K562 (cell line): Measurements from ENCODE around the gene TRIOBP. TPM values are rescaled to one million over a fixed set of nuclear protein-coding genes. Genes with fewer than 3 reads are reported as not detected.

ENCODE experiments used
- ATAC-seq: fragments of 200-7000 bp; cut with Tn5 transposase; 3 replicates; pipeline ENCODE4 v1.9.1; 2020; ENCODE audit warnings: moderate library complexity
- BruUV-seq: library from RNA; stranded (reverse); fragments of 400-500 nt; replicated peaks from 2 replicates; lab custom pipeline; 2021; lab: Mats Ljungman, UMichigan
- CTCF ChIA-PET: fragments of 300-600 bp; formaldehyde crosslinking; extraction: SDS; loops from one replicate; lab custom pipeline; 2021; ENCODE audit warnings: low intra/inter-chr PET ratio; lab: Yijun Ruan, JAX
- POLR2A ChIA-PET: fragments of 300-600, 350-650 bp; sonication (Branson Sonifier 250); formaldehyde crosslinking; extraction: SDS; loops from one replicate; lab custom pipeline; 2021; ENCODE audit warnings: antibody characterized with exemption, inconsistent platforms; lab: Yijun Ruan, JAX
- DNase-seq, 4 experiments: peaks; one replicate each; pipeline versions ENCODE4 v3.0.0 to v3.0.0-alpha.2; 2011 to 2018; ENCODE audit warnings: low spot score in 3 of 4, mixed read lengths in 3 of 4; ENCODE audit errors: extremely low read depth in 1 of 4
- FAIRE-seq: peaks from 2 replicates; lab custom pipeline; 2011; peaks lifted over from hg19 to GRCh38; lab: Jason Lieb, UNC
- H2AFZ ChIP-seq: 2 replicates; pipeline ENCODE4 v1.6.0; 2011; ENCODE audit warnings: low read depth, low read length, control low read depth, inconsistent platforms
- H3K27ac ChIP-seq: fragments of 200-600 bp; 3 replicates; pipeline ENCODE4 v1.8.0; 2011; ENCODE audit warnings: low read depth, mild to moderate bottlenecking, control low read depth, inconsistent platforms, low read length, moderate library complexity, mixed read lengths; ENCODE audit errors: extremely low read depth
- H3K27me3 ChIP-seq, 2 experiments: fragments of 300-600 bp in 1 of 2; 2 replicates in 1 of 2; 3 replicates in 1 of 2; pipeline versions ENCODE4 v1.6.0 to v1.8.0; 2011; ENCODE audit warnings: inconsistent platforms in 2 of 2, low read length in 2 of 2, mild to moderate bottlenecking in 1 of 2, mixed read lengths in 1 of 2, moderate library complexity in 1 of 2; ENCODE audit not compliant: control insufficient read depth in 2 of 2, insufficient read depth in 2 of 2
- H3K36me3 ChIP-seq: fragments of 300-600 bp; 3 replicates; pipeline ENCODE4 v1.8.0; 2011; ENCODE audit warnings: mild to moderate bottlenecking, low read length, inconsistent platforms; ENCODE audit not compliant: control insufficient read depth, insufficient read depth
- H3K4me1 ChIP-seq, 2 experiments: fragments of 200-600 bp in 1 of 2; replicated peaks in 1 of 2; 2 replicates in 1 of 2; 3 replicates in 1 of 2; pipeline versions ENCODE4 v1.5.1 to v1.8.0; 2011; ENCODE audit warnings: inconsistent platforms in 2 of 2, low read length in 2 of 2, mild to moderate bottlenecking in 1 of 2, mixed read lengths in 1 of 2, moderate library complexity in 1 of 2; ENCODE audit not compliant: control insufficient read depth in 2 of 2, insufficient read depth in 2 of 2
- H3K4me2 ChIP-seq: 2 replicates; pipeline ENCODE4 v1.6.1; 2011; ENCODE audit warnings: low read length, control low read depth, inconsistent platforms, mixed read lengths; ENCODE audit not compliant: insufficient read depth
- H3K4me3 ChIP-seq: fragments of 200-600 bp; sonication (generic), shearing (Covaris generic); 2 replicates; pipeline ENCODE4 v1.5.1; 2016; ENCODE audit warnings: control low read depth, inconsistent platforms
- H3K79me2 ChIP-seq: fragments of 200-600 bp; 3 replicates; pipeline ENCODE4 v1.8.0; 2011; ENCODE audit warnings: low read length, inconsistent platforms; ENCODE audit not compliant: control insufficient read depth, insufficient read depth
- H3K9ac ChIP-seq, 2 experiments: 2 replicates each; pipeline versions ENCODE4 v1.6.0 to v1.6.1; 2011; ENCODE audit warnings: low read depth in 2 of 2, low read length in 2 of 2, control low read depth in 1 of 2, inconsistent platforms in 1 of 2, mild to moderate bottlenecking in 1 of 2, mixed read lengths in 1 of 2; ENCODE audit not compliant: insufficient read depth in 1 of 2
- H3K9me1 ChIP-seq: one replicate; pipeline ENCODE4 v1.6.0; 2011; ENCODE audit warnings: inconsistent platforms, mild to moderate bottlenecking, low read length, moderate library complexity; ENCODE audit not compliant: control insufficient read depth, insufficient read depth
- H3K9me3 ChIP-seq: replicated peaks from 2 replicates; pipeline ENCODE4 v1.5.1; 2011; ENCODE audit warnings: low read depth, low read length, inconsistent platforms; ENCODE audit not compliant: control insufficient read depth, insufficient read depth
- H4K20me1 ChIP-seq: replicated peaks from 2 replicates; pipeline ENCODE4 v1.6.1; 2011; ENCODE audit warnings: low read length, inconsistent platforms, mixed read lengths; ENCODE audit not compliant: control insufficient read depth, insufficient read depth
- CLOCK ChIP-seq: fragments of 250-450 bp; sonication (Bioruptor Pico); IDR thresholded peaks from 2 replicates; pipeline ENCODE4 v1.4.0; 2020; ENCODE audit warnings: mild to moderate bottlenecking, moderate library complexity, borderline replicate concordance
- E2F4 ChIP-seq: sonication (generic); formaldehyde crosslinking; IDR thresholded peaks from 2 replicates; pipeline ENCODE4 v1.8.0; 2022; ENCODE audit warnings: mild to moderate bottlenecking, low read depth, missing genetic modification reagents
- KDM5B ChIP-seq: fragments of 200-600 bp; sonication (generic); IDR thresholded peaks from 2 replicates; pipeline ENCODE4 v1.6.1; 2012; ENCODE audit warnings: low read depth, mild to moderate bottlenecking, moderate library complexity, low read length, control low read depth, inconsistent platforms; ENCODE audit not compliant: insufficient replicate concordance
- NFATC3 ChIP-seq: fragments of 450-650 bp; IDR thresholded peaks from 2 replicates; pipeline ENCODE4 v1.6.1; 2017; ENCODE audit warnings: mild to moderate bottlenecking
- NFIX ChIP-seq: fragments of 250-450 bp; sonication (Bioruptor Pico); IDR thresholded peaks from 2 replicates; pipeline ENCODE4 v1.4.0; 2020; ENCODE audit warnings: low read depth, mild to moderate bottlenecking, moderate library complexity
- NR2F6 ChIP-seq: fragments of 450-650 bp; formaldehyde crosslinking; IDR thresholded peaks from 2 replicates; pipeline ENCODE4 v1.4.0; 2020; ENCODE audit warnings: mild to moderate bottlenecking
- NRF1 ChIP-seq, 2 experiments: fragments of 450-650 bp; IDR thresholded peaks in 1 of 2; conservative IDR thresholded peaks in 1 of 2; 2 replicates each; pipeline ENCODE4 v1.6.1; 2014; ENCODE audit warnings: mild to moderate bottlenecking in 2 of 2
- RBFOX2 ChIP-seq: fragments of 200-400 bp; formaldehyde crosslinking; IDR thresholded peaks from 2 replicates; pipeline ENCODE4 v1.6.1; 2017; ENCODE audit warnings: low read depth, mild to moderate bottlenecking, low read length, moderate library complexity
- SAFB ChIP-seq: fragments of 200-400 bp; formaldehyde crosslinking; IDR thresholded peaks from 2 replicates; pipeline ENCODE4 v1.6.1; 2017; ENCODE audit warnings: low read depth, low read length, borderline replicate concordance
- SIN3B ChIP-seq: fragments of 450-650 bp; IDR thresholded peaks from 2 replicates; pipeline ENCODE4 v1.6.1; 2017; ENCODE audit warnings: low read depth, mild to moderate bottlenecking, moderate library complexity
- SLC30A9 ChIP-seq: fragments of 250-450 bp; sonication (Bioruptor Pico); IDR thresholded peaks from 2 replicates; pipeline ENCODE4 v1.8.0; 2022; ENCODE audit warnings: mild to moderate bottlenecking, moderate library complexity
- TFAP4 ChIP-seq: sonication (generic); formaldehyde crosslinking; IDR thresholded peaks from 2 replicates; pipeline ENCODE4 v1.8.0; 2022; ENCODE audit warnings: missing genetic modification reagents, mild to moderate bottlenecking, moderate library complexity, borderline replicate concordance
- ZNF785 ChIP-seq: fragments of 250-450 bp; sonication (Bioruptor Pico); IDR thresholded peaks from 2 replicates; pipeline ENCODE4 v1.4.0; 2020; ENCODE audit warnings: mild to moderate bottlenecking
- WGBS: fragments of 100-300 bp; shearing (Covaris generic); methylation state at CpG from one replicate; pipeline ENCODE4 v1.1.6; 2016; ENCODE audit warnings: low coverage, mixed read lengths; ENCODE audit not compliant: insufficient coverage; ENCODE audit errors: missing lambda C conversion rate; 5-methylcytosine and 5-hydroxymethylcytosine counted together
- in situ Hi-C: fragments of 300-500 bp; cut with MboI; formaldehyde crosslinking; loops from 4 replicates; pipeline ENCODE4 v1.15.0; 2018; ENCODE audit warnings: inconsistent platforms, mixed read lengths
- intact Hi-C: fragments of 100-400 bp; cut with micrococcal nuclease; formaldehyde crosslinking; loops from 2 replicates; pipeline ENCODE4 v1.14.2; 2022
- polyA plus RNA-seq, 8 experiments: library from polyadenylated mRNA; depleted of rRNA in 4 of 8; stranded (reverse) in 5 of 8; unstranded in 3 of 8; fragments of >200 nt; fragmentation: Nextera tagmentation in 2 of 8; fragmentation: Illumina TruSeq in 1 of 8; extraction: Ambion mirVana in 2 of 8; extraction: Trizol in 1 of 8; gene quantifications; 2 replicates each; pipeline versions ENCODE4 v1.2.1 to v1.2.3, GENCODE V29; 2011 to 2014; ENCODE audit warnings: inconsistent platforms in 1 of 8, missing spikeins in 1 of 8
- total RNA-seq, 7 experiments: library from RNA; depleted of rRNA in 6 of 7; stranded (reverse); fragments of >200 nt in 6 of 7; fragmentation: Illumina TruSeq in 2 of 7; extraction: Trizol in 2 of 7; gene quantifications; 2 replicates each; pipeline versions ENCODE4 v1.2.1 to v1.2.3, GENCODE V29; 2011 to 2021; ENCODE audit warnings: low replicate concordance in 1 of 7
- TF ChIP-seq, protein P1 (sequence below): fragments of 250-450 bp; sonication (Bioruptor Pico); IDR thresholded peaks from 2 replicates; pipeline ENCODE4 v1.8.0; 2022; ENCODE audit warnings: moderate library complexity, mild to moderate bottlenecking, inconsistent platforms

The TRIOBP gene
- total and polyA plus RNA-seq, 9 of the 15 experiments (the other 6 are each of a cell fraction or from before 2014, with no cell fraction given): 0.24 to 13.8 (median 5.5) TPM

DNA sequence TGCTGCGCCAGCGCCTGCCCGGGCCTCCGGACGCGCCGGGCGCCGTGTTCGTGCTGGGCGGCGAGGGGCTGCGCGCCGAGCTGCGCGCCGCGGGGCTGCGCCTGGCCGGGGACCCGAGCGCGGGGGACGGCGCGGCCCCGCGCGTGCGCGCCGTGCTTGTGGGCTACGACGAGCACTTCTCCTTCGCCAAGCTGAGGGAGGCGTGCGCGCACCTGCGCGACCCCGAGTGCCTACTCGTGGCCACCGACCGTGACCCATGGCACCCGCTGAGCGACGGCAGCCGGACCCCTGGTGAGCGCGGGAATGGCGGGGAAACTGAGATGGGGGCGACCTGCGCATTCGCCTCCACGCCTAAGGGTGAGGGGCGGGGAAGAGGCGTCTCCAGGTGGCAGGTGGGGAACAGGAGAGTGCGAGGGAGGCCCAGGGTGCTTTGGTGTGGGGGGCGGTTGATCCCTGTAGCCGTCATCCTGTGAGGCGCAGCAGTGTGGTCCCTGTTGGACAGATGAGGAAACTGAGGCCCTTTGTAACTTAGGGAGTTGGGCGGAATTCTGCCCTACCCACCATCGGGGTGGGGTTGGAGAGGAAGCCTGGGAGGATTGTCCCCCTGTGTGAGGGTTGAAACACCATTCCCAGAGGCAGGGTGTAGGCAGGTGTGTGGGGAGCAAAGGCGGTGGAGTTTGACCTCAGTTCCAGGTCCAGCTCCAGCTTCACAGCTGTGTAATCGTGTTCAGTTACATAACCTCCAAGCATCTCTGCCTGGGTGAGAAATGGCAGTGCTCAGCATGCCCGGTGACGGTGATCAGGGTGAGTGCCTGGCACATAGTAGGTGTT is 37.6 kb upstream of the TRIOBP start:
- H3K36me3 ChIP-seq: peaks cover 34% of the 10 kb centered on the region; the same call in 2 of the 3 replicates
- peaks cover 4% of the 10 kb centered on the region for H3K9me1 ChIP-seq
- no peak overlapping the region for H2AFZ ChIP-seq
- peak overlapping the region; percentile 63 for H3K4me3 ChIP-seq
- ATAC-seq (no peak), DNase-seq (peak in 3 of 4 experiments; percentile 38 to 55 (median 50)), FAIRE-seq (no peak)
- intact Hi-C loops: no loop called here
- peaks cover 17% of the 10 kb centered on the region for H4K20me1 ChIP-seq
- TSS peak; percentile 67 for BruUV-seq
- peaks cover 20 to 27% of the 10 kb centered on the region in 2 experiments for H3K4me1 ChIP-seq
- WGBS: under 1% methylated on average over 48 of the region's 68 CpGs
- CTCF ChIA-PET: no interaction called here
- in situ Hi-C loops: no loop called here
- H3K9ac ChIP-seq: peak overlapping the region; percentile 85 to 97
- peak overlapping the region; percentile 88 for H3K27ac ChIP-seq
- POLR2A ChIA-PET: interaction anchor here (0.7 to 1.7 kb wide), 7 partner anchors 14 to 117 kb away, joined by 3 to 12 read pairs (median 3); partner anchors contain the start of genes GGA1 and LGALS1
- H3K27me3 ChIP-seq: no peaks in the 10 kb centered on the region
- peak overlapping the region; percentile 92 for H3K4me2 ChIP-seq
- H3K79me2 ChIP-seq: peaks cover 55% of the 10 kb centered on the region
- no peaks in the 10 kb centered on the region for H3K9me3 ChIP-seq
- TF ChIP-seq NRF1 (conservative IDR thresholded peaks at IDR 0.05 in 1 of 2, IDR thresholded peaks at IDR 0.05 in 1 of 2) (peak; percentile 73 to 81), NR2F6 (no peak), NFIX (no peak), TFAP4 (CRISPR knock-in tag) (peak; percentile 22; the same call in 1 of the 2 replicates), CLOCK (CRISPR knock-in tag) (no peak), SIN3B (0 out of 2 replicates have a peak, but pooled peaks have one; percentile 6), RBFOX2 (0 out of 2 replicates have a peak, but pooled peaks have one; percentile 9), SLC30A9 (CRISPR knock-in tag) (no peak), KDM5B (peak; percentile 11), NFATC3 (no peak), SAFB (peak; percentile 60), ZNF785 (CRISPR knock-in tag) (no peak), E2F4 (no peak)
- TF ChIP-seq, protein P1, sequence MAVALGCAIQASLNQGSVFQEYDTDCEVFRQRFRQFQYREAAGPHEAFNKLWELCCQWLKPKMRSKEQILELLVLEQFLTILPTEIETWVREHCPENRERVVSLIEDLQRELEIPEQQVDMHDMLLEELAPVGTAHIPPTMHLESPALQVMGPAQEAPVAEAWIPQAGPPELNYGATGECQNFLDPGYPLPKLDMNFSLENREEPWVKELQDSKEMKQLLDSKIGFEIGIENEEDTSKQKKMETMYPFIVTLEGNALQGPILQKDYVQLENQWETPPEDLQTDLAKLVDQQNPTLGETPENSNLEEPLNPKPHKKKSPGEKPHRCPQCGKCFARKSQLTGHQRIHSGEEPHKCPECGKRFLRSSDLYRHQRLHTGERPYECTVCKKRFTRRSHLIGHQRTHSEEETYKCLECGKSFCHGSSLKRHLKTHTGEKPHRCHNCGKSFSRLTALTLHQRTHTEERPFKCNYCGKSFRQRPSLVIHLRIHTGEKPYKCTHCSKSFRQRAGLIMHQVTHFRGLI (CRISPR knock-in tag): no peak
